TTC549 (cell line): ENCODE results near the gene TMEM121B.

Experiments used
- FAIRE-seq: peaks from 2 replicates; lab custom pipeline; 2012; peaks lifted over from hg19 to GRCh38; lab: Jason Lieb, UNC

TMEM121B gene

DNA sequence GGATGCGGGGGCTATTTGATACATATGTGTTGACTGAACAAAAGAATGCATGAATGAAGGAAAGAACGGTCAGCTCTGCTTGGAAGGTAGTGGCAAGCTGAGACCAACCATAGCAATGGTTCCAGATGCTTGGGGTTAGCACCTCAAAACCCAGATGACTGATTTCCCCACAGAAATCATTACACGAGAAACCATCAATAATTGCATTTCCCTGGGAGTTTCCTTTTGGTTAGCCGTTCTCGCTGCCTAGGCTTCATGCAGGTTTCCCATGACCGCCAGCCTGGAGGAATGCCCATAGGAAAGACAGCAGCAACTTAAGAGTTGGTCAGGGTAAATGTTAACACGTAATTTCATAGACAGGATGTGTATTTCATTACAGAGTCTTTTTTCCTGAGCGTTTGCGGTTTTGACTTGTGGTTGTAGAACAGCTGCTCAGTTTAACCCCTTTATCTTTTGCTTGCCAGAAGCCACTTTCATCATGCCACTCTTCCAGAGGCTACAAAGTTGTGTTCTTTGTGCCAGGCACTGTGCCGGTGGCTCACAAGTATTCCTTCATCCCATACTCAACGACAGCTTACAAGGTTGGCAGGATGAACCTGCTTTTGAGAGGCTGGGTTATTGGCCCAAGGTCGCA lies 33.5 kb downstream of the TMEM121B start:
- FAIRE-seq = no peak

DNA sequence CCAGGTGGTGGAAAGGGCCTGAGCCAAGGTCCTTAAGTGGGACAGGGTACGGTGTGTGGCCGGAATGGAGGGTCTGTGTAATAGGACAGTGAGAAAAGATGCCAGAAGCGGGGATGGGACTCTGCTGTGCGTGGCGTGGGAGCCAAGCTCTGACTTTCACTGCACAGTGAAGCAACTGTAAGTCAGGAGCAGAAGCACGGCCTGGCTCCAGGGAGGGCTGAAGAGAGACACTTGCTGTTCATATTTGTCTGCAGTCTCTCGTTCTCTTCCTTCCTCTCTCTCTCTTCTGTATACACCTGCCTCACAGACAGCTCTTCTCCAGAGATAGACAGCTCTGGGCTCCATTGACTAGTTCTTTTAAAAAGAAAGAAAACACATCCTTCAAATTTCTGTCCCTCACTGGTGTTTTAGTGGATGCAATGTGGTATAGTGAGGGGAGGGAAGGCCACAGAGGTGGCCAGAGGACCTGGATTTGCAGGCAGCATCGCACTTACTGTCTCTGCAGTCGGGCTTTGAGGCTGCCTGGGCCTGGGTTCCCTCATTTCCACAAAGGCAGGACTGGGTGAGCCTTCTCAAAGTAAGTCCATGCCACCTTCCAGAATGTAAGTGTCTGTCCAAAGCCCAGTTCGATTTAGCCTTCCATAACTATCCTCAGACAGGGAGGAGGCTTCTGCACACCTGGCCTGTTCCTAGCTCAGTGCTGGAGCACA lies 34.2 kb downstream of the TMEM121B start:
- FAIRE-seq = no peak

DNA sequence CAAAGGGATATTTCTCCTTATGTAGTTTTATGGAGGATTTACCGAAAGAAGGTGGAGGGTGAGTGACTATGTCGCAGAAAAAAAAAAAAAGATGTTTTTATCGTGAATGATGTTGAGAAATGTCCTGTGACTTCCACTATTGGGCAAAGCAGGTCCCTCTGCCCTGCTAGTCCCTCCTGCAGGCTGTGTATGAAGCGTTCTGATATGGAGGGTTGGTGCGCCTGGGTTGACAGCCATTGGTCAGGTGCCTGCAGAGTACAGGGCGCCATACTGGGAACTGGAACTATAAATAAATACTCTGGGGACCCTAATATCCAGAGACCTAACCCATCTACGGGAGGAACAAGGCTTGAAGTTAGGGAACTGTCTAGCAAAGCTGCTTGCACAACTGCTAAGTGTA lies 34.9 kb downstream of the TMEM121B start:
- no peak for FAIRE-seq

DNA sequence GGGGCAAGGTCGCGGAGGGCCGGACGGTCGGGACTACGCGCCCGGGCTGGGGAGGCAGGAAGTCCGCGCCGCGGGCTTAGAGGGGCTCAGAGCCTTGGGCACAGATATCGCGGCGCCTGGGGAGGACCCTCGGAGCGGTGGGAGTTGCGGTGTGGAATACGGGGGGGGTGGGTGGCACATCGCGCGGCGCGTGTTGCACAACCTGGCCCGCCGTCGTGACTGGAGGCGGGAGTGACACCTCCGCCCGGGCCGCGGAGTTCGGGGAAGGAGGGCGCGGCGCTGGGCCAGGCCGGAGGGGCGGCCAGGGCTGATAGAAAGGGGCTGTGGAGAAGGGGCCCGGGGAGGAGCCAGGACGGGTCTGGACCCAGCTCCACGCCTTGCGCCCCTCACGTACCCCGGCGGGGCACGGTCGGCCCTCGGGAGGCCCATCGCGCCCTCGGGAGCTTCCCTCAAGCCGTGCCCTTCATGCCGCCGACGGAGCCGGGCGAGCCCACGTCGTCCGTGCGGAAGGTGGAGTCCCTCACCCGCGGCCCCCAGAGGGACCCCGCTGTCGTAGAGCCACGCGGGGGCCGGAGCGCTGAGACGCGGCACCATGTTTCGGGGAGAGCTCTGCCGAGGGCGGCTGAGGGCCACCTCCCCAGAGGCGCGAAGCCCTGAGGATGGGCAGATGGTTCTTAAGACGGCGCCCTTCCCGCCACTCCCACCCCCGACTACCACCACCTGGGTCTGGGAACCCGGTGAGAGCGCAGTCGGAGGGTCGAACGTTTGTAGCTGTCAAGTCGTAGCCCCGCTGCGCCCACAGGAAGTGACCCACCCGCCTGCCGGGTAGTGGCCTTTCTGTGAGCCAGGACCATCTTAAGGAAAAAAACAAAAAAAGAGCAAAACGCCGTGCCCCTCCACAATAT lies 35.6 kb downstream of the TMEM121B start:
- no peak for FAIRE-seq

DNA sequence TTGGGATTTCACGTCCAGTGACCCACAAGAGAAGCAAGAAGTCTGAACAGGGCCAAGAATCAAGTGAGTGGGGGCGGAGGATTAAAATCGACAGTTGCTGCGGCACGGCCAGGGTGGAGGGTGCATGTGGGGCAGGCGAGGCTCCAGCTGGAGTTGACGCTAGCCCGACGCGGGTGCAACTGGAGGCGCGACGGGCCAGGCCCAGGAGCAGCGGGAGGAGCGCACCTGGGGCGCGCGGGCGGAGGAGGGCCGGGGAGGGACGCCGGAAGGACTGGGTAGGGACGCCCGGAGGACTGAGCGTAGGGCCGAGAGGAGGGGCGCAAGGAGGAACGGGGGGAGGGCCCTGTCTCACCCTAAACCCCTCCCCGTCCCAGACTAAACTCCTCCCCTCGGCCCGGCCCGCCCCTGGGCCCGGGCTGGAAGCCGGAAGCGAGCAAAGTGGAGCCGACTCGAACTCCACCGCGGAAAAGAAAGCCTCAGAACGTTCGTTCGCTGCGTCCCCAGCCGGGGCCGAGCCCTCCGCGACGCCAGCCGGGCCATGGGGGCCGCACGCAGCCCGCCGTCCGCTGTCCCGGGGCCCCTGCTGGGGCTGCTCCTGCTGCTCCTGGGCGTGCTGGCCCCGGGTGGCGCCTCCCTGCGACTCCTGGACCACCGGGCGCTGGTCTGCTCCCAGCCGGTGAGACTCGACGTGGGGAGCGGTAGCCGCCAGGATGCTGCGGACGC lies 36.4 kb downstream of the TMEM121B start, which contains the start of gene IL17RA:
TSS of gene IL17RA (plus strand) at position 447 of the 723 bp plus-strand sequence. CDS start at position 539, 92 bp downstream.
- FAIRE-seq = no peak

DNA sequence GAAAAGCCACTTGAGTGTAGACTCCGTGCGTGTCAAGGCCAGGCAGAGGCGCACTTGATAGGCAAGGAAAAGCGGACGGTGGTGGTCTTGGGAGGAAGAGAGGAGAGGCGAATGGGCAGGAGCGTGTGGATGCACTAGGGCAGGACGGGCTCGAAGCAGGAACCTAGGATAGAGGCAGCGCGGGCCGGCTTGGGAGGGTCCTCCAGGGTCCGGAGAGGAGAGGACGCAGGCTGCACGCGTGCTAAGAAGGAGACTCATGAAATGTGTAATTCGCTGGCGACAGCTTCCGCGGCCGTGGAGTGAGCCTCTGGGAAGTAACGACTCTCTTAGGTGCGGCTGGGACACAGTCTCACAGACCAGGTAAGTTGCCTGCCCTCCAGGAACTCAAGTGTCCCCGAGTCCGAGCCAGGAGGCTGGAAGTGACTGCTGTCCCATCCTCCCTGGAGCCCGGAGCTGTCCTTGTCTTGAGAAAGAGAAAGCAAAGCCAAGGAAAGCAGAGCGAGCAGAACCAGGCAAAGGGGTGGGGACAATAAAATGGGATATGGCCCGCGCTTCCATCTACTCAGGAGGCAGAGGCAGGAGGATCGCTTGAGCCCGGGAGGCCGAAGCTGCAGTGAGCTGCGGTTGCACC lies 37.2 kb downstream of the TMEM121B start:
- no peak for FAIRE-seq

DNA sequence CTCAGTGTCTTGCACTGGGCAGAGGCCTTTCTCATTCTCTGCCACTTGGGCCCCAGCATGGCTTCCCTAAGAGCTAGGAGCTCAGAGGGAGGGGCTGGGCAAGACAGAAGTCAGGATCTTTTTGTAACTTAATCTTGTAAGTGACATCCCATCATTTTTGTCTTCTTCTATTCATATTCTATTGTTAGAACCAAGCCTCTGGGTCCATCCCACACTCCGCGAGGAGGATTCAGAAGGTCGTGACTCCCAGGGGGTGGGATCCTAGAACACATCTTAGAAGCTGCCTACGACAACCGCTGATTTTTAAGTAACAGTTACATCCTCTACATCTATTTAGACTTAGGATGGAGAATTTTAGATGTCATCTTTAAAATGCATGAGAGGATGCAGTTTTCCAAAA lies 37.9 kb downstream of the TMEM121B start:
- no peak for FAIRE-seq

DNA sequence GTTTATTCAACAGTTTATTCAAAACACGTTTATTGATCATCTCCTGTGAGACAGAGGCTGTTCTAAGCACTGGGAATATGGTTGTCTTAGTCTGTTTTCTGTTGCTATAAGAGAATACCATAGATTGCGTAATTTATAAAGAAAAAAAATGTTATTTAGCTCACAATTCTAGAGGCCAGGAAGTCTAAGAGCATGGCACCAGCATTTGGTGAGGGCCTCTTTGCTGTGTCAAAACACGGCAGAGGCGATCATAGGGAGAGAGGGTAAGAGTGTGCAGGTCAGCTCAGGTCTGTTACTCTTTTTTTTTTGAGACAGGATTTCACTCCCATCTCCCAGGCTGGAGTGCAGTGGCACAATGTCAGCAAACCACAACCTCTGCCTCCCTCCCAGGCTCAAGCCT lies 41.6 kb downstream of the TMEM121B start:
- no peak for FAIRE-seq

DNA sequence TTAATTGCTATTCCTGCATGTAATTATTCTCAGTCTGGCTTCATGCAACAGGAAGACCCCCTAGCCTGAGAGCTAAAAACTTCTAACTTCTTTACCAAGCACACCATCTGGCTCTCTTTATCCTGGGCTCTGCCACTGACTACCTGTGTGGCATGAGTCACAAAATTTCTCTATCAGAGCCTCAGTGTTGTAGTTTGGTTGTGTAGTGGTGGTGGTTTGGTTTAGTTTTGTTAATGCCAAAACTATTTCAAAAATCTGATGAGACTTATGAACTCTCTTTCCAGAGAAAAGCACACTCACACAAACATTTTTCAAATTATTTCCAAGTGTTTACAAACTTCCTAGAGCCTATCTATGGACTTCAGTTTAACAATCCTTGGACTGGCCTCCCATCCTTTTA lies 43.9 kb downstream of the TMEM121B start:
- no peak for FAIRE-seq

DNA sequence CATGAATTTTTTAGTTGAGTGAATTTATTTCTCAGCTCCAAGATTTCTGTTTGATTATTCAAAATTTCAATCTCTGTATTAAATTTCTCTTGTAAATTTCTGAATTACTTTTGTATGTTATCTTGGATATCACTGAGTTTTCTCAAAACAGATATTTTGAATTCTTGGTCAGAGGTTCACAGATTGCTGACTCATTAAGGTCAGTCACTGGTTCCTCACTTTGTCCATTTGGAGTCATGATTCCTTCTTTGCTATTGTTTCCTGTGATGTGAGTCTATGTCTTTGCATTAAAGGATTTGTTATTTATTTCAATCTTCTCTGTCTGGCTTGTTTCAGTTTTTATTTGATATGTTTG lies 46.5 kb downstream of the TMEM121B start:
- FAIRE-seq = no peak

DNA sequence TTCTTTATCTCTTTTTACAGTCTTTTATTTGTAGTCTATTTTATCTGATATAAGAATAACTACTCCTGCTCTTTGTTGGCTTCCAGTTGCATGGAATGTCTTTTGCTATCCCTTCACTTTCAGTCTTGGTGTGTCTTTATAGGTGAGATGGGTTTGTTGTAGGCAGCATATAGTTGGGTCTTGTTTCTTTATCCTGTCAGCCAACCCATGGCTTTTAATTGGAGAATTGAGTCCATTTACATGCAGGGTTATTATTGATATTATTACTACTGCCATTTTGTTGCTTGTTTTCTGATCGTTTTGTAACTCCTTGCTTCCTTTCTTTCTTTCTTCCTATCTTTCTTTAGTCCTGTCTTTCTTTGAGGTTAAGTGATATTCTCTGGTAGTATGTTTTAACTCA lies 48.3 kb downstream of the TMEM121B start:
- FAIRE-seq = no peak
